ENCODE results near the gene PDE10A. TPM values are rescaled to one million over a fixed set of nuclear protein-coding genes. Genes with fewer than 3 reads are reported as not detected.

PDE10A gene
- total and polyA plus RNA-seq, 9 of the 15 experiments (the other 6 are each of a cell fraction or from before 2014, with no cell fraction given): 0.04 TPM; not detected in 8

DNA sequence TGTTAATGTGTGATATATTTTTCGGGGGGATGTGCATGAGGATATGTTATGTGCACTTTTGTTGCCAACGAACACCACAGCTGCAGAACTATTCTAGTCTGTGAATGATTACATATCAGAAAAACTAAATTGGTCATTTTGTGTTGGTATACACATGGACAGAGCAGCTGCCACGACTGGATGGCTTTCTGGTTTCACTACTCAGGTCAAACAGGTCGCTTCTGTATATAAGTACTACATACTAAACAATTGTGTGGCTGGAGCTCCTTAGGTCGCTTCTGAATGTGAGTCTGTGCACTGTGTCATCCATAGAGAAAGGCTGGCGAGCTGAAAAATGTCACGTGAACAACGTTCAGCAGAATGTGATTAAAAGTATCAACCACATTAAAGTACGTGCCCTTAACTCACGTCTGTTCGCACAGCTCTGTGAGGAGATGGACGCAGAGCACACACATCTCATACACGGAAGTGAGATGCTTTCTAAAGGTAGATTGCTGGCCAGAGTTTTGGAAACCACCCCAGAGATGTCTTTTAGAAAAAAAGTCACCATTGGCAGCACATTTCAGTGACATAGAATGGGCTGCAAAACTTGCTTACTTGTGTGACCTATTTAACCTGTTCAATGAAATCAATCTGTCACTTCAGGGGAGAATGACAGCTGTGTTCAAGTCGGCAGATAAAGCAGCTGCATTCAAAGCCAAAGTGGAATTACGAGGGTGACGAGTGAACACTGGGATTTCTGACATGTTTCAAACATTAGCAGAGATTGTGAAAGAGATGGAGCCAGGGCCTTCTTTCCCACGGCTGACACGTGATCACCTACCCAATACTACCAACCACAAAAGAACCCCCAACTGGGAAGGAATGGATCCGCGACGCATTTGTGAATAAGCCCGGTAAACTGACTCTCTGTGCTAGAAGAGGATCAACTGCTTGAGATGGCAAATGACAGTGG lies 176.6 kb downstream of the PDE10A start (continued):
- TF ChIP-seq GATAD2B (IDR thresholded peaks at IDR 0.05; ENCODE audit: borderline replicate concordance): no peak
- TF ChIP-seq CEBPB (tag; IDR thresholded peaks at IDR 0.05): no peak

- H3K27ac ChIP-seq (ENCODE audit: extremely low read depth, low read depth, low read length): no peak overlapping the region
- ChIA-PET POLR2A (interaction anchor here (0.8 kb wide), 1 partner anchor 20 kb away, joined by 3 read pairs; no protein-coding TSS in a partner anchor), CTCF (ENCODE audit: low intra/inter-chr PET ratio) (no interaction called here)
- H3K9me1 ChIP-seq (ENCODE audit: control insufficient read depth, insufficient read depth, low read length): no peaks in the 10 kb centered on the region
- no peaks in the 10 kb centered on the region for H3K79me2 ChIP-seq (ENCODE audit: control insufficient read depth, insufficient read depth, low read length)
- no peaks in the 10 kb centered on the region for H3K9me3 ChIP-seq (replicated peaks; ENCODE audit: control insufficient read depth, insufficient read depth, low read depth, low read length)
- in situ Hi-C loops (cut with MboI) (no loop called here), intact Hi-C loops (cut with micrococcal nuclease) (no loop called here)
- H3K9ac ChIP-seq (ENCODE audit: insufficient read depth in 1 of 2, low read depth in 2 of 2, low read length in 2 of 2): no peak overlapping the region
- H2AFZ ChIP-seq (ENCODE audit: low read depth, low read length): no peak overlapping the region
- no peaks in the 10 kb centered on the region for H4K20me1 ChIP-seq (replicated peaks; ENCODE audit: control insufficient read depth, insufficient read depth, low read length)
- 2% methylated on average over 13 of the region's 13 CpGs for WGBS (ENCODE audit: insufficient coverage, low coverage, missing lambda C conversion rate)
- no peaks in the 10 kb centered on the region for H3K27me3 ChIP-seq (ENCODE audit: control insufficient read depth in 2 of 2, insufficient read depth in 2 of 2, low read length in 2 of 2)
- no peaks in the 10 kb centered on the region for H3K4me1 ChIP-seq (replicated peaks in 1 of 2; ENCODE audit: control insufficient read depth in 2 of 2, insufficient read depth in 2 of 2, low read length in 2 of 2)
- H3K4me3 ChIP-seq: no peak overlapping the region
- no peak overlapping the region for H3K4me2 ChIP-seq (ENCODE audit: insufficient read depth, low read length)
- DNase-seq (ENCODE audit: extremely low read depth in 1 of 4, low spot score in 3 of 4): no peak
- FAIRE-seq: no peak
- H3K36me3 ChIP-seq (ENCODE audit: control insufficient read depth, insufficient read depth, low read length): no peaks in the 10 kb centered on the region
- ATAC-seq: no peak
- BruUV-seq (replicated peaks): no TSS peak
- no peak for TF ChIP-seq ZFP1 (CRISPR knock-in tag; IDR thresholded peaks at IDR 0.05)
- TF ChIP-seq, protein P1, sequence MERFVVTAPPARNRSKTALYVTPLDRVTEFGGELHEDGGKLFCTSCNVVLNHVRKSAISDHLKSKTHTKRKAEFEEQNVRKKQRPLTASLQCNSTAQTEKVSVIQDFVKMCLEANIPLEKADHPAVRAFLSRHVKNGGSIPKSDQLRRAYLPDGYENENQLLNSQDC (CRISPR knock-in tag; IDR thresholded peaks at IDR 0.05): no peak
- TF ChIP-seq SLC30A9 (CRISPR knock-in tag; IDR thresholded peaks at IDR 0.05): no peak
- TF ChIP-seq MTF1 (CRISPR knock-in tag; IDR thresholded peaks at IDR 0.05; ENCODE audit: borderline replicate concordance): no peak
- TF ChIP-seq, protein P2, sequence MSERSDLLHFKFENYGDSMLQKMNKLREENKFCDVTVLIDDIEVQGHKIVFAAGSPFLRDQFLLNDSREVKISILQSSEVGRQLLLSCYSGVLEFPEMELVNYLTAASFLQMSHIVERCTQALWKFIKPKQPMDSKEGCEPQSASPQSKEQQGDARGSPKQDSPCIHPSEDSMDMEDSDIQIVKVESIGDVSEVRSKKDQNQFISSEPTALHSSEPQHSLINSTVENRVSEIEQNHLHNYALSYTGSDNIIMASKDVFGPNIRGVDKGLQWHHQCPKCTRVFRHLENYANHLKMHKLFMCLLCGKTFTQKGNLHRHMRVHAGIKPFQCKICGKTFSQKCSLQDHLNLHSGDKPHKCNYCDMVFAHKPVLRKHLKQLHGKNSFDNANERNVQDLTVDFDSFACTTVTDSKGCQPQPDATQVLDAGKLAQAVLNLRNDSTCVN (CRISPR knock-in tag; IDR thresholded peaks at IDR 0.05): no peak
- no peak for TF ChIP-seq ZNF124 (CRISPR knock-in tag; IDR thresholded peaks at IDR 0.05)
- no peak for TF ChIP-seq CBFB (CRISPR knock-in tag; IDR thresholded peaks at IDR 0.05)
- no peak for TF ChIP-seq ZNF174 (CRISPR knock-in tag; IDR thresholded peaks at IDR 0.05)
- no peak for TF ChIP-seq COPS2 (conservative IDR thresholded peaks at IDR 0.05)
These were observed 178.7 kb downstream of the PDE10A start for GRCh38 chr6:165484178-165484889.
